Measurements from ENCODE around the gene RPS6KC1. TPM values are rescaled to one million over a fixed set of nuclear protein-coding genes. Genes with fewer than 3 reads are reported as not detected.

Gene RPS6KC1
- total RNA-seq, 1 donor from 2014 or later, result 19.9 TPM

DNA sequence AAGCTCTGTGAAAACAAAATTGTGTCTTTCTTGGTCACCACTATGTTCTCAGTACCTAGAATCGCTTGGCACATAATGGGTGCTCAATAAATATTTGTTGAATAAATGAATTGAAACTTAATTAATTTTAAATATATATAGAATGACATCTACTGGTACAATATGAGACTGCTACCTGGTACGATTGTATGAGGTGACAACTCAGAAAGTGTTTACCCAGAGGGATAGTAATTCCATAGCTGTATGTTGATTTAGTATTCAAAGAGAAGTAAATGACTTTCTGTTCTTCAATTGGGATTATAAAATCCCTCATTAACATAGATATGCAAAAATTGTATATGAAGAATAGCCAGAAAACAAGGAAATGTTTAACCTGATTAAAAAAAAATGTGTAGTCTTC, 128.7 kb downstream of the RPS6KC1 start:
- DNase-seq (ENCODE audit: low spot score), result no peak
- Mint-ChIP-seq H3K4me1 (ENCODE audit: unreplicated experiment) (no peaks in the 10 kb centered on the region), H3K27ac (ENCODE audit: unreplicated experiment) (no peak overlapping the region), H3K36me3 (ENCODE audit: low read depth, unreplicated experiment) (no peaks in the 10 kb centered on the region), H3K9me3 (ENCODE audit: unreplicated experiment) (no peaks in the 10 kb centered on the region), H3K4me3 (ENCODE audit: unreplicated experiment) (no peak overlapping the region), H3K27me3 (ENCODE audit: unreplicated experiment) (no peaks in the 10 kb centered on the region)
- TF ChIP-seq, protein P1, sequence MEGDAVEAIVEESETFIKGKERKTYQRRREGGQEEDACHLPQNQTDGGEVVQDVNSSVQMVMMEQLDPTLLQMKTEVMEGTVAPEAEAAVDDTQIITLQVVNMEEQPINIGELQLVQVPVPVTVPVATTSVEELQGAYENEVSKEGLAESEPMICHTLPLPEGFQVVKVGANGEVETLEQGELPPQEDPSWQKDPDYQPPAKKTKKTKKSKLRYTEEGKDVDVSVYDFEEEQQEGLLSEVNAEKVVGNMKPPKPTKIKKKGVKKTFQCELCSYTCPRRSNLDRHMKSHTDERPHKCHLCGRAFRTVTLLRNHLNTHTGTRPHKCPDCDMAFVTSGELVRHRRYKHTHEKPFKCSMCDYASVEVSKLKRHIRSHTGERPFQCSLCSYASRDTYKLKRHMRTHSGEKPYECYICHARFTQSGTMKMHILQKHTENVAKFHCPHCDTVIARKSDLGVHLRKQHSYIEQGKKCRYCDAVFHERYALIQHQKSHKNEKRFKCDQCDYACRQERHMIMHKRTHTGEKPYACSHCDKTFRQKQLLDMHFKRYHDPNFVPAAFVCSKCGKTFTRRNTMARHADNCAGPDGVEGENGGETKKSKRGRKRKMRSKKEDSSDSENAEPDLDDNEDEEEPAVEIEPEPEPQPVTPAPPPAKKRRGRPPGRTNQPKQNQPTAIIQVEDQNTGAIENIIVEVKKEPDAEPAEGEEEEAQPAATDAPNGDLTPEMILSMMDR (IDR thresholded peaks at IDR 0.05; ENCODE audit: unreplicated experiment), result no peak

DNA sequence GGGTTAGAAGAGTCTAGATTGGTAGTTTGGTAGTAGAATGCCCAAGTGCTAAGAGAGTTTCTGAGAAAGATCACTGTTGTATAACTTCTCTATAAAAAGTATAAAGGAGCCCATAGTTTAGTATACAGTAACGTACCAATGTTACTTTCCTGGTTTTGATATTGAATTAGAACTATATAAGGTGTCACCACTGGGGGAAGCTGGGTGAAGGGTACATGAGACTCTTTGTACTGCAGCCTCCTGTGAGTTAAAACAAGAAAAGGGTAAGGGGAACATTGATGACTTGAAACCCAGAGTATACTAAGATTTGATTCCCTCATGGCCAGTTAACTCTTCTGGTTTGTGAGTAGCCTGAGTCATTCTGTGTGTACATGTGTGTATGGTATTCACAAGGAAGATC, 129.8 kb downstream of the RPS6KC1 start:
- H3K36me3 Mint-ChIP-seq (ENCODE audit: low read depth, unreplicated experiment), result no peaks in the 10 kb centered on the region
- no peak overlapping the region for H3K4me3 Mint-ChIP-seq (ENCODE audit: unreplicated experiment)

DNA sequence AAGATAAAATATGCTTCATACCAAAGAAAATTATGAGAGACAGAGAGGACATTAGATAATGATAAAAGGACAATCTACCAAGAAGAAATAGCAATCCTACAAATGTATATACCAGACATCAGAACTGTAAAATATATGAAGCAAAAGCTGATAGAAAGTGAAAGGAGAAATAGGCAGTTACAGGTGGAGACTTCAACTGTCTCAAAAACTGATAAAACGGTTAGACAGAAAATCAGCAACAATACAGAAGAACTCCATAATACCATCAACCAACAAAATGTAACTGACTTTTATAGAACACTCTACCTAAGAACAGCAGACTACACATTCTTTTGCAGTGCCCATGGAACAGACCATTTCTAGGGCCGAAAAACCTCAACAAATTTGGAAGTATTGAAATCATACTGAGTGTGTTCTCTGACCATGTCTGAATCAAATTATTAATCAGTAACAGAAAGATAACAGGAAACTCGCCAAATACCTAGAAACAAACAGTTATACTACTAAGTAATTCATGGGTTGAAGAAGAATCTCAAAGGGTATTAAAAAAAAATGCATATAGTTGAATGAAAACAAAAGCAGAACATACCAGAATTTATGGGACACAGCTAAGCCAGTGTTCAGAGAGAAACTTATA, 132.1 kb downstream of the RPS6KC1 start:
- H3K27ac Mint-ChIP-seq (ENCODE audit: unreplicated experiment), result no peak overlapping the region
- no peaks in the 10 kb centered on the region for H3K27me3 Mint-ChIP-seq (ENCODE audit: unreplicated experiment)
- H3K36me3 Mint-ChIP-seq (ENCODE audit: low read depth, unreplicated experiment), result peaks cover 8% of the 10 kb centered on the region
- no peaks in the 10 kb centered on the region for H3K4me1 Mint-ChIP-seq (ENCODE audit: unreplicated experiment)
- H3K4me3 Mint-ChIP-seq (ENCODE audit: unreplicated experiment), result no peak overlapping the region
- DNase-seq (ENCODE audit: low spot score), result no peak
- TF ChIP-seq, protein P1 (IDR thresholded peaks at IDR 0.05; ENCODE audit: unreplicated experiment), result no peak
- H3K9me3 Mint-ChIP-seq (ENCODE audit: unreplicated experiment), result no peaks in the 10 kb centered on the region

More for the DNA sequence above, 129.8 kb downstream of the RPS6KC1 start:
- Mint-ChIP-seq H3K9me3 (ENCODE audit: unreplicated experiment) (no peaks in the 10 kb centered on the region), H3K27ac (ENCODE audit: unreplicated experiment) (no peak overlapping the region), H3K4me1 (ENCODE audit: unreplicated experiment) (no peaks in the 10 kb centered on the region), H3K27me3 (ENCODE audit: unreplicated experiment) (no peaks in the 10 kb centered on the region)
- DNase-seq (ENCODE audit: low spot score), result no peak
- TF ChIP-seq, protein P1 (IDR thresholded peaks at IDR 0.05; ENCODE audit: unreplicated experiment), result no peak

DNA sequence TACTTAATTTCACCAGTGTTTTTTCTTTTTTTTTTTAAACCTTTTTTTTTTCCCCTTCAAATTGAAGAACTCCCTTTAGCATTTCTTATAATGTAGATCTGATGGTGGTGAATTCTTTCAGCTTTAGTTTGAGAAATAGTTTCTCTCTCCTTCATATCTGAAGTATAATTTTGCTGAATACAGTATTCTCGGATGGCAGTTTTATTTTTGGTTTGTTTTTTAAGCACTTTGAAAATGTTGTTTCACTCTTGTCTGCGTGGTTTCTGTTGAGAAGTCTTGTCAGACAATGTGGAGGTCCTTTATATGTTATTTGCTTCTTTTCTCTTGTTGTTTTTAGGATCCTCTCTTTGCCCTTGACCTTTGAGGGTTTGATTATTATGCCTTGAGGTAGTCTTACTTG, 135.1 kb downstream of the RPS6KC1 start:
- peaks cover 1% of the 10 kb centered on the region for H3K27me3 Mint-ChIP-seq (ENCODE audit: unreplicated experiment)

DNA sequence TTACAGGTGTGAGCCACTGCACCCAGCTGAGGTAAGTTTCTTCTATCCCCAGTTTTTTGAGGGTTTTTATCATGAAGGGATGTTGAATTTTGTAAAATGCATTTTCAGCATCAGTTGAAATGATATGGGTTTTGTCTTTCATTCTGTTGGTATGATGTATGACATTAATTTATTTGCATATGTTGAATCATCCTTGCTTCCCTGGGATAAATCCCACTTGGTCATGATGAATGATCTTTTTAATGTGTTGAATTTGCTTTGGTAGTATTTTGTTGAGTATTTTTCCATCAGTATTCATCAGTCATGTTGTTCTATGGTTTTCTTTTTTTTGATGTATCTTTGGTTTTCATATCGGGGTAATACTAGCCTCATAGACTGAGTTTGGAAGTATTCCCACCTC, 141.0 kb downstream of the RPS6KC1 start:
- Mint-ChIP-seq H3K27me3 (ENCODE audit: unreplicated experiment) (peaks cover 3% of the 10 kb centered on the region), H3K4me1 (ENCODE audit: unreplicated experiment) (no peaks in the 10 kb centered on the region), H3K9me3 (ENCODE audit: unreplicated experiment) (no peaks in the 10 kb centered on the region), H3K36me3 (ENCODE audit: low read depth, unreplicated experiment) (no peaks in the 10 kb centered on the region), H3K4me3 (ENCODE audit: unreplicated experiment) (no peak overlapping the region), H3K27ac (ENCODE audit: unreplicated experiment) (no peak overlapping the region)
- no peak for DNase-seq (ENCODE audit: low spot score)
- TF ChIP-seq, protein P1 (IDR thresholded peaks at IDR 0.05; ENCODE audit: unreplicated experiment), result no peak

More for the DNA sequence above, 135.1 kb downstream of the RPS6KC1 start:
- no peaks in the 10 kb centered on the region for H3K4me1 Mint-ChIP-seq (ENCODE audit: unreplicated experiment)
- TF ChIP-seq, protein P1 (IDR thresholded peaks at IDR 0.05; ENCODE audit: unreplicated experiment), result no peak
- no peak for DNase-seq (ENCODE audit: low spot score)
- peaks cover 8% of the 10 kb centered on the region for H3K36me3 Mint-ChIP-seq (ENCODE audit: low read depth, unreplicated experiment)
- H3K4me3 Mint-ChIP-seq (ENCODE audit: unreplicated experiment), result no peak overlapping the region
- no peaks in the 10 kb centered on the region for H3K9me3 Mint-ChIP-seq (ENCODE audit: unreplicated experiment)
- H3K27ac Mint-ChIP-seq (ENCODE audit: unreplicated experiment), result no peak overlapping the region

Measured in endothelial cell (in vitro differentiated cells).